Aorta (tissue), 5 donors: Measurements from ENCODE around the gene HDAC6. TPM values are rescaled to one million over a fixed set of nuclear protein-coding genes. Genes with fewer than 3 reads are reported as not detected.
A peak's percentile ranks its signal among the peaks of the same experiment; 100 is the strongest.

ENCODE experiments used
- ATAC-seq: fragments of 200-7000 bp; cut with Tn5 transposase; one replicate; pipeline ENCODE4 v1.9.1; 2022; ENCODE audit warnings: moderate library complexity; ENCODE audit not compliant: low FRiP score
- DNase-seq, 2 donors: peaks; one replicate each; pipeline ENCODE4 v3.0.0-alpha.2; 2020
- H3K27ac ChIP-seq, 2 donors: one replicate each; pipeline ENCODE4 v1.5.1; 2013; ENCODE audit warnings: low read length in 2 of 2, mild to moderate bottlenecking in 2 of 2, moderate library complexity in 2 of 2, control low read depth in 1 of 2, inconsistent platforms in 1 of 2, low read depth in 1 of 2
- H3K27me3 ChIP-seq, 2 donors: one replicate each; pipeline ENCODE4 v1.6.1; 2013; ENCODE audit warnings: control low read depth in 1 of 2, low read length in 1 of 2, mild to moderate bottlenecking in 1 of 2, moderate library complexity in 1 of 2; ENCODE audit not compliant: insufficient read depth in 2 of 2, control insufficient read depth in 1 of 2
- H3K36me3 ChIP-seq, 2 donors: one replicate each; pipeline ENCODE4 v1.6.1; 2013; ENCODE audit warnings: control low read depth in 1 of 2, low read length in 1 of 2, mild to moderate bottlenecking in 1 of 2; ENCODE audit not compliant: insufficient read depth in 2 of 2, control insufficient read depth in 1 of 2
- H3K4me1 ChIP-seq, 2 donors: one replicate each; pipeline ENCODE4 v1.6.1; 2013; ENCODE audit warnings: low read length in 2 of 2, control low read depth in 1 of 2, mild to moderate bottlenecking in 1 of 2, moderate library complexity in 1 of 2; ENCODE audit not compliant: insufficient read depth in 2 of 2, control insufficient read depth in 1 of 2
- H3K4me3 ChIP-seq, 2 donors: one replicate each; pipeline ENCODE4 v1.5.1; 2013; ENCODE audit warnings: low read length in 2 of 2, control low read depth in 1 of 2, mild to moderate bottlenecking in 1 of 2
- H3K9me3 ChIP-seq: one replicate; pipeline ENCODE4 v1.6.1; 2013; ENCODE audit warnings: mild to moderate bottlenecking, low read length; ENCODE audit not compliant: control insufficient read depth
- WGBS, 2 donors: extraction: QIAGEN DNeasy Blood & Tissue Kit; methylation state at CpG; one replicate each; pipeline ENCODE4 v1.1.7; 2013; 5-methylcytosine and 5-hydroxymethylcytosine counted together
- intact Hi-C, 2 donors: fragments of 100-400 bp; cut with DNase I; formaldehyde crosslinking; loops; one replicate each; pipeline versions ENCODE4 v1.14.2 to v1.15.0; 2022
- long read RNA-seq, 2 donors: library from polyadenylated mRNA; unstranded; transcript quantifications; one replicate each; pipeline ENCODE4 v2.0.0, GENCODE V29; 2020 to 2021
- polyA plus RNA-seq, 2 donors: library from polyadenylated mRNA; stranded (reverse); fragments of 200-250 nt; gene quantifications; one replicate each; pipeline ENCODE4 v1.2.3, GENCODE V29; 2013
- total RNA-seq, 2 donors: library from RNA; stranded (reverse); fragmentation: NEBNext Ultra II Directional; extraction: Animal tissue kit (Norgen Biotek cat#: 25700); gene quantifications; one replicate each; pipeline ENCODE4 v1.2.1, GENCODE V29; 2021
- donor health status: healthy with polysubstance abuse.
- donor health status: Bipolar disorder and iron deficiency.
- donor health status: DM: no; HTN: no; CAD: no.
- donor health status: DM: no; HTN: no; CAD: no.
- donor health status: DM: yes; HTN: yes; CAD: no.

The HDAC6 gene
- total RNA-seq = 10 to 100 TPM; 77.6 to 89.4 TPM
- 100 to 1,000 TPM in 1 of 2 donors, 10 to 100 TPM in 1; 28.0 to 229 TPM for polyA plus RNA-seq
- long read RNA-seq, donor 1, full-length matches to known transcripts = 4 of 29 reads
- long read RNA-seq, donor 1, partial matches to known transcripts = 17 of 29 reads
- long read RNA-seq, donor 1, other reads (novel, unspliced or antisense) = 8 of 29 reads
- long read RNA-seq, donor 2, full-length matches to known transcripts = 3 of 19 reads
- long read RNA-seq, donor 2, partial matches to known transcripts = 3 of 19 reads
- long read RNA-seq, donor 2, other reads (novel, unspliced or antisense) = 13 of 19 reads

DNA sequence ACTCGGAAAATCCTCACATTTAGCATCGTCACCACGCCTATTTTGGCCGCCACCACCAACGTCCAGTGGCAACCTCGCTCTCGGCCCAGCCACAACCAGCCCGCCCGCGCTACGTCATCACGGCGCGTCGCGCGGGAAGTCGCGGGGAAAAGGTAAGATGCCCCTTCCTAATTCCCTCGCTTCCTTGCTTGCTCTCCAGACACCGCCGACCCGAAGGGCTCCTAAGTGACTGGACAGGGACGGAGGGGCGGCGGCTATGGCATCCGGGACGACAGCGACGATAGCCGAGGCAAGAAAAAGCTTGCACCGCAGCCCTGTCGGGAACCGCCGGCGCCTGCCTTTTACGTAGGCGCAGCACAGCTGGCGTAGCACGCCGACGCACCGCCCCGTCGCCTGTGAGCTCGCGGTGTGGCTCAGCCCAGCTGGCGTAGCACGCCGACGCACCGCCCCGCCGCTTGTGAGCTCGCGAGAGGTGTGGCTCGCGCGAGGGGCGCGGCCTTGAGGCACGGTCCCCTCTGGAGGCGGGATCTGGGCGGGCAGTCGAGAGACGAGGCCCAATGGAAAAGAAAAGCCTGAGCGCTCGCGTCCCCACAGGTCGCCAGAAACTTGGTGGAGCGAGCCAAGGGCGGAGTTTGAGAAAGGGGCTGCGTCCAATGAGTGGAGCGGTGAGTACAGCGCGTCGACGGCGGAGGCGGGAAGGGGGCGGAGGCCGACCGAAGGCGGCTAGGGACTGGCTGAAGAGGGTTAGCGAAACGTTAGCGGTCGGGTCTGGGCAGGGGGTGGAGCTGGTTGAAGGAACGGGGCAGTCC is at the start of gene HDAC6:
Gene HDAC6, plus strand, starts transcription at position 788 of the 809 bp plus-strand sequence. CDS start 626 bp downstream, outside the sequence.
- Histone ChIP-seq H3K4me1 (no peaks in the 10 kb centered on the region), H3K9me3 (no peaks in the 10 kb centered on the region), H3K27me3 (no peaks in the 10 kb centered on the region), H3K4me3 (peak within 1 kb of the TSS; percentile 2 to 29), H3K27ac (peak within 1 kb of the TSS in 1 of 2 donors; percentile 81), H3K36me3 (peaks cover 0 to under 1% of the 10 kb centered on the region in 2 donors)
- 0 to 34% methylated on average over 83 to 89 of the region's 89 CpGs for WGBS, 2 donors
- DNase-seq (peak; percentile 96 to 98), ATAC-seq (peak; percentile 97)
- intact Hi-C loops = loop anchor here in 1 of 2 donors (2.0 kb wide), 1 partner anchor 89 kb away; no protein-coding TSS in a partner anchor

DNA sequence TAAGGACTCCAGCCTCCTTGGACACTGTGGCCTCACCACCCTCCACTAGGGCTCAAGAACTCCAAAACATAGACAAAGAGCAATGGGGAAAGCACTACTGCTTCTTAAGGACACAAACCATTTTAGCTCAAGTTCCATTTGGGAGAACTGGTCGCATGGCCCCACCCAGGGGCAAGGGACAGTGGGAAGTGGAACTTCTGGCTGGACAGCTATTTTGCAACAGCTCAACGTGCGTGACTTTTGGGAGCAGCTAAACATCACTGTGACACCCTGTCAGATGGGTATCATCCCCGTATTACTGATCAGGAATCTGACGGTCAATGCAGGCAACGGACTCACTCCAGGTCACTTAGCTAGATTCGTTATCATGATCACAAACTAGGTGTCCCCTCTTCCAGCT is 49.4 kb upstream of the HDAC6 start:
- intact Hi-C loops = no loop called here
- Histone ChIP-seq H3K4me3 (no peak overlapping the region), H3K27ac (no peak overlapping the region), H3K4me1 (no peaks in the 10 kb centered on the region), H3K27me3 (no peaks in the 10 kb centered on the region), H3K36me3 (no peaks in the 10 kb centered on the region), H3K9me3 (no peaks in the 10 kb centered on the region)
- DNase-seq = no peak
- ATAC-seq = no peak
- WGBS, 2 donors = 69 to 82% methylated on average over 7 of the region's 7 CpGs

DNA sequence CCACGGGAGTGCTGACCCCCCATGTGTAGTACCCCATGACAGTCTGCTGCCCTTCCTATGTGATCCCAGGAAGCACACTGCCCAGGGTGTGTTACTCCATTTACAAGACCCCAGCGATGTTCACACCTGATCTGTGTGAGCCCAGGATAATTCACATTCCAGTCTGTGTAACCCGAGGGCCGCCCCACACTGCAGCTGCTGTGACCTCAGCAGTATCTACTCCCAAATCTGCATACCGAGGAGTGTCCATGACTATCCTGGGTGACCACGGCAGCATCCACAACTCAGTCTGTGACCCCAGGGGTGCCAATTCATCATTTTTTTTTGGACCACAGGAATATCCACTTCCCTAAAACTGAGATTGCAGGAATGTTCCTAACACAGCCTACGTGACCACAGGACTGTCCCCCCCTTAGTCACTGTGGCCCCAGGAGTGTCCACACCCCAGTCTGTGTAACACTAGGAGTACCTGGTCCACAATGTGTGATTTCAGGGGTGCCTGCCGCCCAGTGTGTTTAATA is 48.1 kb upstream of the HDAC6 start:
- no peak overlapping the region for H3K4me3 ChIP-seq
- no peak overlapping the region for H3K27ac ChIP-seq
- no peaks in the 10 kb centered on the region for H3K27me3 ChIP-seq
- DNase-seq (no peak), ATAC-seq (no peak)
- 67 to 72% methylated on average over 8 of the region's 8 CpGs for WGBS, 2 donors
- intact Hi-C loops = no loop called here
- no peaks in the 10 kb centered on the region for H3K4me1 ChIP-seq
- no peaks in the 10 kb centered on the region for H3K36me3 ChIP-seq
- H3K9me3 ChIP-seq = no peaks in the 10 kb centered on the region

DNA sequence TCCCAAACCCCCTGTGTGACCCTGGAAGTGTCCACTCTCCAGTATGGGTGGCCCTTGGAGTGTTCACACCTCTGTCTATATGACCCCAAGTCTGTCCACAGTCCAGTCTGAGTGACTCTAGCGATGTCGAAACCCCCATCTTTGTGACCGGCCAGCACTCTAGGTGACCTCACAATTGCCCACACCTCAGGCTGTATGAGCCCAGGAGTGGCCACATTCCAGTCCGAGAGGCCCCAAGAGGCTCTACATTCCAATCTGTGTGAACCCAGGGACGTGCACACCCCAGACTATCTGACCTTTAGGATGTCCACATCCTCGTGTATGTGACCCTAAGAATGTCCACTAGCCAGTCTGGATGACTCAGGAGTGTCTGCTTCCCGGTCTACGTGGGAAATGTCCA is 47.6 kb upstream of the HDAC6 start:
- WGBS, 2 donors = 60 to 63% methylated on average over 8 of the region's 8 CpGs
- Histone ChIP-seq H3K4me3 (no peak overlapping the region), H3K27ac (no peak overlapping the region), H3K9me3 (no peaks in the 10 kb centered on the region), H3K27me3 (no peaks in the 10 kb centered on the region), H3K4me1 (no peaks in the 10 kb centered on the region), H3K36me3 (no peaks in the 10 kb centered on the region)
- ATAC-seq (no peak), DNase-seq (no peak)
- intact Hi-C loops = no loop called here

DNA sequence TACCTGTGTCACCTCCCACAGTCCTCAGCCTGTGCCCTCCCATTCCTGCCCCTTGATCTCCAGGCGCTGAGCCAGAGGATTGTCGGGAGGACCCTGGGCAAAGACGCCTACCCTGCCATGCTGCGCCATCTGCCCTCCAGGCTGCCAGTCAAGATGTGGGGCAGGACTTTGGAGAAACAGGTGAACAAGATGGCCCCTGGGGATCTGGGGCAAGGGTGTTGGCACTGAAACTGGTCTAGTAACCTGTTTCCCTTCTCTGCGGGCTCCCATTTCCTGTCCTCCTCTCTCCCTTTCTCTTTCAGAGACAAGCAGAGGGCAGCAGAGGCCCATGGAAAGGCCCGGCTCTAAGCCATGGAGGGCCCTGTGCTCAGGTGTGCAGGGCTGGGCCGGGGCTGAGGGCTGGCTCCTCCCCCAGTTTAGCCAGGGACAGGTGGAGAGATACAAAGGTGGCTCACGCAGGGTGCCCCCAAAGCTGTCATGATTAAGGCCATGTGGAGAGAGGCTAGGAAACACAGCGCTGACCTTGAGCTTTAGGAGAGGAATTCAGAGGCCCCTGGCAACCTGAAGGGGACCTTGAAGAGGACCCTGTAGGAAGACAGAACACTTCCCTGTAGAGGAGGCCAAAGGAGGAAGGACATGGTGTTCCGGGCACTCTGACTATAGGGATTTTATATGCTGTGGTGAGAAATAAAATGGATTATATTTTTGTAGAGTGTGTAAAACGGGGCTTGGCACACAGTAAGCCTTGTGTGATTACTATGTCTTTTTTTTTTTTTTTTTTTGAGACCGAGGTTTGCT is 40.0 kb upstream of the HDAC6 start, which contains the start of gene GLOD5:
Gene GLOD5, plus strand, starts transcription at position 74 of the 798 bp plus-strand sequence. Its CDS starts 44 bp downstream, at position 118.
- intact Hi-C loops = no loop called here
- ATAC-seq (no peak), DNase-seq (no peak)
- H3K4me1 ChIP-seq = no peaks in the 10 kb centered on the region
- H3K4me3 ChIP-seq = no peak within 1 kb of the TSS
- 47 to 53% methylated on average over 11 to 12 of the region's 12 CpGs for WGBS, 2 donors
- H3K27ac ChIP-seq = no peak within 1 kb of the TSS
- no peaks in the 10 kb centered on the region for H3K36me3 ChIP-seq
- no peaks in the 10 kb centered on the region for H3K9me3 ChIP-seq
- H3K27me3 ChIP-seq = no peaks in the 10 kb centered on the region

DNA sequence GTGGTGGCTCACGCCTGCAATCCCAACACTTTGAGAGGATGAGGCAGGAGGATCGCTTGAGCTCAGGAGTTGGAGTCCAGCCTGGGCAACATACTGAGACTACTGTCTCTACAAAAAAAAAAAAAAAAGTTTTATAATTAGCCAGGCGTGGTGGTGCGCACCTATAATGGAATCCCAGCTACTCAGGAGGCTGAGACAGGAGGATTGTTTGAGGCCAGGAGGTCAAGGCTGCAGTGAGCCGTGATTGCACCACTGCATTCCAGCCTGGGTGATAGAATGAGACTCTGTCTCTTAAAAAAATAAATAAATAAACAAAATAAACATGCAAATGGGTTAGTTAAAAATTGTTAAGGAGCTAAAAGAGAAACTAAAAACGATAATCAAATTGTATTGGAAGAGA is 32.6 kb upstream of the HDAC6 start:
- WGBS, 2 donors = 77 to 81% methylated on average over 6 of the region's 6 CpGs
- H3K36me3 ChIP-seq = no peaks in the 10 kb centered on the region
- no peak overlapping the region for H3K4me3 ChIP-seq
- intact Hi-C loops = no loop called here
- no peaks in the 10 kb centered on the region for H3K4me1 ChIP-seq
- no peaks in the 10 kb centered on the region for H3K27me3 ChIP-seq
- ATAC-seq = no peak
- DNase-seq = no peak
- H3K9me3 ChIP-seq = no peaks in the 10 kb centered on the region
- no peak overlapping the region for H3K27ac ChIP-seq

DNA sequence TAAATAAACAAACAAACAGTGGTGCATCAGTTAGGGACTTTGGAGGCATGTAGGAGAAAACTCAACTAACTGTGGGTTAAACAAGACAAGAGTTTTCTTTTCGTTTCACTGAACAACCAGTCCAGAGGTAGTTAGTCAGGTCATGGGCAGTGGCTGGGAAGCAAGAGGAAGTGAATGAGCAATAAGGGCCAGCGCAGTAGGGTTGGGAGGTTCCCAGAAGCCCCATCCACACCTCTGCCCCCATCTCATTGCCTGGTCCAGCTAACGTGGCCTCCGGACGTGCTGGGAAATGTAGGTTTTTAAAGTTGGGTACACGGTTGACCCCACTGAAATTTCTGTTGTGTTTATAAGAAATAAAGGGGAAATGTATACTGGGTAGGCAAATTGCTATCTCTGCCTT is 31.6 kb upstream of the HDAC6 start:
- H3K9me3 ChIP-seq = no peaks in the 10 kb centered on the region
- no peak for ATAC-seq
- DNase-seq = no peak

DNA sequence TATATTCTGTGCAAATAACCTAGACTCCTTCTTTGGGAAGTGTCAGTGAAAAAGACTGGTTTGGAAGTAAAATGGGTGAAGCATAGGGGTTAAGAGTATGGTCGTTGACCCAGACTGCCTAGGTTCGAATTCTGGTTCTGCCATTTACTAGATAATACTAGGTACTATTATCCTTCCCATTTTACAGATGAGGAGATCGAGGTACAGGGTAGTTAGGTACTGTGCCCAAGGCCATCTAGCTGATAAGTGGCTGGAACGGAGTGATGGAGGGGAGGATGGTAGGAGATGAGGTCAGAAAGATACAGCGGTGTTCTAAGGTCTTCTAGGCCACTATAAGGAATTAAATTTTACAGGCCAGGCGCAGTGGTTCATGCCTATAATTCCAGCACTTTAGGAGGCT is 29.3 kb upstream of the HDAC6 start:
- Histone ChIP-seq H3K4me3 (no peak overlapping the region), H3K27me3 (no peaks in the 10 kb centered on the region), H3K27ac (no peak overlapping the region), H3K9me3 (no peaks in the 10 kb centered on the region), H3K36me3 (no peaks in the 10 kb centered on the region), H3K4me1 (no peaks in the 10 kb centered on the region)
- ATAC-seq (no peak), DNase-seq (no peak)
- 83 to 87% methylated on average over 6 of the region's 6 CpGs for WGBS, 2 donors
- intact Hi-C loops = no loop called here

More for the DNA sequence above, 31.6 kb upstream of the HDAC6 start:
- no peaks in the 10 kb centered on the region for H3K4me1 ChIP-seq
- H3K27me3 ChIP-seq = no peaks in the 10 kb centered on the region
- intact Hi-C loops = no loop called here
- WGBS, 2 donors = 72 to 78% methylated on average over 6 of the region's 6 CpGs
- no peak overlapping the region for H3K4me3 ChIP-seq
- H3K36me3 ChIP-seq = no peaks in the 10 kb centered on the region
- no peak overlapping the region for H3K27ac ChIP-seq
